Measurements from ENCODE around the gene DHDDS.
A peak's percentile ranks its signal among the peaks of the same experiment; 100 is the strongest.

The DHDDS gene

DNA sequence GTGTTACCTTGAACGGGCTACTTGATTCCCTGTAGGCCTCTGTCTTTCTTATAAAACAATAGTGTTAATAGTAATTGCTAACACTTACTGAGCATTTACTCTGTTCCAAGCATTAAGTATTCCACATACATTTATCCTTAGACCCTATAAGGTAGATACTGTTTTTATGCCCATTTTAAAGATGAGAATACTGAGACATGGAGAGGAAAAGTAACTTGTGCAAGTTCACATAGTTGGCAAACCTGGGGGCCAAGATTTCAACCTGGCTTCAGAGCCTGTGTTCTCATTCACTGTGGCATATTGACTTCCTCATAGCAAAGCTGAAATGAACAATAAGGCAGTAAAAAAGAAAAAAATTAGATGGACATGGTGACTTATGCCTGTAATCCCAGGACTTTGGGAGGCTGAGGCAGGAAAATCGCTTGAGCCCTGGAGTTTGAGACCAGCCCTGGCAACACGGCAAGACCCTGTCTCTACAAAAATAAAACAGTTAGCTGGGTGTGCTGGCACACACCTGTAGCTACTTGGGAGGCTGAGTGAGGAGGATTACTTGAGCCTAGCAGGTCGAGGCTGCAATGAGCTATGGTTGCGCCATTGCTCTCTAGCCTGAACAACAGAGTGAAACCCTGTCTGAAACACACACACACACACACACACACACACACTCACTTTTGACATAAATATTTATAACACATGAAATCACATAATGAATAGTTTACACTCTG lies 20.5 kb downstream of the DHDDS start:
- H3K4me3 ChIP-seq (ENCODE audit: low read length in 2 of 2): no peak overlapping the region
- H3K9ac ChIP-seq (ENCODE audit: low read depth in 1 of 2, low read length in 2 of 2): no peak overlapping the region
- H3K9me3 ChIP-seq (ENCODE audit: control insufficient read depth in 2 of 2, low read length in 2 of 2): no peaks in the 10 kb centered on the region
- no peak overlapping the region for H3K27ac ChIP-seq (ENCODE audit: low read depth in 2 of 2, low read length in 2 of 2)
- no peaks in the 10 kb centered on the region for H3K27me3 ChIP-seq (ENCODE audit: control insufficient read depth in 2 of 2, insufficient read depth in 2 of 2, low read length in 2 of 2)
- H3K36me3 ChIP-seq (ENCODE audit: control insufficient read depth in 2 of 2, insufficient read depth in 2 of 2, low read length in 2 of 2): peaks cover 47 to 51% of the 10 kb centered on the region in 2 donors
- no peaks in the 10 kb centered on the region for H3K4me1 ChIP-seq (ENCODE audit: control insufficient read depth in 2 of 2, insufficient read depth in 2 of 2, low read length in 2 of 2)

DNA sequence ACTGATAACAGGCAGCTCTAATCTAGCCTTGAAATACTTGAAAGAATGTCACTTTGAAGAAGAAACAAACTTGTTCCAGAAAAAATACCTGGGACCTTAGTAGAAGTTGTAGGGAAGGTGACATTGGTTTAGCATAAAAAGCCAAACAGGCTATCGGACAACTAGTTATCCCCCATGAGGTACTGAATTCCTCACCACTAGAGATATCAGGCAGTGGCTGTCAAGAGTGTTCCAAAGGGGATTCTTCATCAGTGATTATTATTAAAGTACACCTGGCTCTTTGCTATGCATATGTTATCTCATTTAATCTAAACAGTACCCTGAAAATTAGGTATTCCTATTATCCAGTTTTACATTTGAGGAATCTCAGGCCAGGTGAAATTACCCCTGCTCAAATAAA lies 27.0 kb downstream of the DHDDS start:
- Histone ChIP-seq H3K4me3 (ENCODE audit: low read length in 2 of 2) (no peak overlapping the region), H3K9ac (ENCODE audit: low read depth in 1 of 2, low read length in 2 of 2) (no peak overlapping the region), H3K4me1 (ENCODE audit: control insufficient read depth in 2 of 2, insufficient read depth in 2 of 2, low read length in 2 of 2) (no peaks in the 10 kb centered on the region), H3K27ac (ENCODE audit: low read depth in 2 of 2, low read length in 2 of 2) (no peak overlapping the region), H3K27me3 (ENCODE audit: control insufficient read depth in 2 of 2, insufficient read depth in 2 of 2, low read length in 2 of 2) (no peaks in the 10 kb centered on the region), H3K9me3 (ENCODE audit: control insufficient read depth in 2 of 2, low read length in 2 of 2) (no peaks in the 10 kb centered on the region), H3K36me3 (ENCODE audit: control insufficient read depth in 2 of 2, insufficient read depth in 2 of 2, low read length in 2 of 2) (peaks cover 44 to 49% of the 10 kb centered on the region in 2 donors)

DNA sequence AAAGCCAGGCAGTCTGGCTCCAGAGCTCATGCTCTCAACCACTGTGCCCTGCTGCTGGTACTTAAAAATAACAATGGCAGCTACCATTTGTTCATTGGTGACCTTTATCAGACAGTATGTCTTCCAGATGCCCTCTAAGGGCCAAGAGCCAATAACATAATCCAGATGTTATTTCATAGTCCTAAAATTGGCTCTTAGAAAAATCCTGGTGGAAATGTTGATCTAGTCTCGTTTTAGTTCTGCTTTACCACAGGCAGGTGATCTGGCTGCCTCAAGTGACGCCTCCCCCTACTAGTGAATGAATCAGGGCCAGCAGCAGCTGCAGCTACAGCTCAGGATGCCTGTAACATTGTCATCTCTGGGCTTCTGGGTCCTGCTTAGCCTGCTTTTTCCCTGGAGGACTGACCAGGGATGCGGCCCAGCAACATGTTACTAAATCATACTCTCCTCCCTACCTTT lies 27.5 kb downstream of the DHDDS start:
- no peaks in the 10 kb centered on the region for H3K27me3 ChIP-seq (ENCODE audit: control insufficient read depth in 2 of 2, insufficient read depth in 2 of 2, low read length in 2 of 2)
- no peak overlapping the region for H3K4me3 ChIP-seq (ENCODE audit: low read length in 2 of 2)
- H3K36me3 ChIP-seq (ENCODE audit: control insufficient read depth in 2 of 2, insufficient read depth in 2 of 2, low read length in 2 of 2): peaks cover 44 to 53% of the 10 kb centered on the region in 2 donors
- H3K4me1 ChIP-seq (ENCODE audit: control insufficient read depth in 2 of 2, insufficient read depth in 2 of 2, low read length in 2 of 2): no peaks in the 10 kb centered on the region
- H3K27ac ChIP-seq (ENCODE audit: low read depth in 2 of 2, low read length in 2 of 2): no peak overlapping the region
- no peak overlapping the region for H3K9ac ChIP-seq (ENCODE audit: low read depth in 1 of 2, low read length in 2 of 2)
- no peaks in the 10 kb centered on the region for H3K9me3 ChIP-seq (ENCODE audit: control insufficient read depth in 2 of 2, low read length in 2 of 2)

DNA sequence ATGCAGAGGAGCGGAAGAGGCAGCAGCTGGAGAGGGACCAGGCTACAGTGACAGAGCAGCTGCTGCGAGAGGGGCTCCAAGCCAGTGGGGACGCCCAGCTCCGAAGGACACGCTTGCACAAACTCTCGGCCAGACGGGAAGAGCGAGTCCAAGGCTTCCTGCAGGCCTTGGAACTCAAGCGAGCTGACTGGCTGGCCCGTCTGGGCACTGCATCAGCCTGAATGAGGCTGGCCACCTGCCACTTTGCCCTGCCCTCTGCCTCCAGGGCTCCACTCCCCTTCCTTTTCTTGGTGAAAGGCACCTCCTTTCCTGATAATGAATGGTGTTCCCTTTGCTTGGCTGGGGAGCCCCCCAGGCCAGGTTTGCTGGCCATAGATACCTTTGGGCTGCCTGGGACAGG lies 36.8 kb downstream of the DHDDS start:
- Histone ChIP-seq H3K4me3 (ENCODE audit: low read length in 2 of 2) (no peak overlapping the region), H3K9me3 (ENCODE audit: control insufficient read depth in 2 of 2, low read length in 2 of 2) (no peaks in the 10 kb centered on the region), H3K27ac (ENCODE audit: low read depth in 2 of 2, low read length in 2 of 2) (no peak overlapping the region), H3K9ac (ENCODE audit: low read depth in 1 of 2, low read length in 2 of 2) (no peak overlapping the region), H3K4me1 (ENCODE audit: control insufficient read depth in 2 of 2, insufficient read depth in 2 of 2, low read length in 2 of 2) (peaks cover 30 to 38% of the 10 kb centered on the region in 2 donors), H3K36me3 (ENCODE audit: control insufficient read depth in 2 of 2, insufficient read depth in 2 of 2, low read length in 2 of 2) (peaks cover 39 to 41% of the 10 kb centered on the region in 2 donors), H3K27me3 (ENCODE audit: control insufficient read depth in 2 of 2, insufficient read depth in 2 of 2, low read length in 2 of 2) (no peaks in the 10 kb centered on the region)

DNA sequence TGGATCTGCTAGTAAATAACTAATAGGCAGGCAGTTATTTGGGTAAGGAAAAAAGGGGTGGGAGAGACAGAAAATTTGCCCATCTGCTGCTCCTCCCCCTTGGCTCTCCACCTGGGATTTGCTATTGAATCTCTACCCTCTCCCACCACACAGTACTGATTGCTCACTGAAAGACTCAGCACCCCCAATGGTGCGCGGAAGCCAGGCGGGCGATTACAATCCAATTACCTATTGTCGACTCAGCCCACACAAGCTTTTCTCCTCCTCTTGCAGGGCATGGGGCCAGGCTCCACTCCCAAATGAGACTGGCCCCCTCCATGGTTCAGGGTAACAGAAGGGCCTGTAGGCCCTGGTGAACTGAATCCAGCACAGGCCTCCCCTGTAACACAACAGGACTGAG lies 37.4 kb downstream of the DHDDS start:
- no peak overlapping the region for H3K9ac ChIP-seq (ENCODE audit: low read depth in 1 of 2, low read length in 2 of 2)
- H3K9me3 ChIP-seq (ENCODE audit: control insufficient read depth in 2 of 2, low read length in 2 of 2): no peaks in the 10 kb centered on the region
- no peak overlapping the region for H3K4me3 ChIP-seq (ENCODE audit: low read length in 2 of 2)
- no peak overlapping the region for H3K27ac ChIP-seq (ENCODE audit: low read depth in 2 of 2, low read length in 2 of 2)
- peaks cover 34 to 42% of the 10 kb centered on the region in 2 donors for H3K4me1 ChIP-seq (ENCODE audit: control insufficient read depth in 2 of 2, insufficient read depth in 2 of 2, low read length in 2 of 2)
- H3K36me3 ChIP-seq (ENCODE audit: control insufficient read depth in 2 of 2, insufficient read depth in 2 of 2, low read length in 2 of 2): peaks cover 43 to 46% of the 10 kb centered on the region in 2 donors
- H3K27me3 ChIP-seq (ENCODE audit: control insufficient read depth in 2 of 2, insufficient read depth in 2 of 2, low read length in 2 of 2): no peaks in the 10 kb centered on the region

DNA sequence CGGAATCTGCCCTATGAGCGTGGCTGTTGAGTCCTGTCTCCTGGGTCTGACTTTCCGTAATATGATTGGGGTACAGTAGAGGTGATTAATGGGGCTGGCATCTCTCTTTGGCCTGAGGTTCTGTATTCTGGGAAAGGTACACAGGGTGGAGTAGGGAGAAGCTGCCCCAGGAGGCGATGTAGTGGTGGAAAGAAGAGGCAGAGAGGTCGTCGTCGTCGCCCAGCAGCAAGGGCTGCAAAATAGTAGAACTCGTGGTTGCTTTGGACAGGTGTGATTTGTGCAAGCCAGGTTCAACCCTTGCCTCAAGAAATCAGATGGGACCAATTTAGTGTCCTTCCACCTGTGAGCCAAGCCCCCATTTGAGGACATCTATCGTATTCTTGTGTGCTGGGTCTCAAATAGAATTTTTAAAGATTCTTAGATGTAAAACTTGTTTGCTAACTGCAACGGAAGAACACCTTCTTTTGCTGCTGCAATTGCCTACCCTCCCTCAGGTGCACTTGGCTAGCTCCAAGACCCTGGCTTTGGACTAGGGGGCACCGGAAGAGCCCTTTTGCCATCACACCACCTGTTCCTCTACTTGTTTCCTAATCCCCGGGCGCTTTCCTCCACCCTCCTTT lies 38.9 kb downstream of the DHDDS start:
- Histone ChIP-seq H3K4me1 (ENCODE audit: control insufficient read depth in 2 of 2, insufficient read depth in 2 of 2, low read length in 2 of 2) (peaks cover 34 to 42% of the 10 kb centered on the region in 2 donors), H3K27me3 (ENCODE audit: control insufficient read depth in 2 of 2, insufficient read depth in 2 of 2, low read length in 2 of 2) (no peaks in the 10 kb centered on the region), H3K9me3 (ENCODE audit: control insufficient read depth in 2 of 2, low read length in 2 of 2) (no peaks in the 10 kb centered on the region), H3K9ac (ENCODE audit: low read depth in 1 of 2, low read length in 2 of 2) (peak overlapping the region in 1 of 2 donors; percentile 5), H3K4me3 (ENCODE audit: low read length in 2 of 2) (peak overlapping the region; percentile 76 to 80), H3K27ac (ENCODE audit: low read depth in 2 of 2, low read length in 2 of 2) (peak overlapping the region; percentile 26 to 99), H3K36me3 (ENCODE audit: control insufficient read depth in 2 of 2, insufficient read depth in 2 of 2, low read length in 2 of 2) (peaks cover 37 to 40% of the 10 kb centered on the region in 2 donors)

DNA sequence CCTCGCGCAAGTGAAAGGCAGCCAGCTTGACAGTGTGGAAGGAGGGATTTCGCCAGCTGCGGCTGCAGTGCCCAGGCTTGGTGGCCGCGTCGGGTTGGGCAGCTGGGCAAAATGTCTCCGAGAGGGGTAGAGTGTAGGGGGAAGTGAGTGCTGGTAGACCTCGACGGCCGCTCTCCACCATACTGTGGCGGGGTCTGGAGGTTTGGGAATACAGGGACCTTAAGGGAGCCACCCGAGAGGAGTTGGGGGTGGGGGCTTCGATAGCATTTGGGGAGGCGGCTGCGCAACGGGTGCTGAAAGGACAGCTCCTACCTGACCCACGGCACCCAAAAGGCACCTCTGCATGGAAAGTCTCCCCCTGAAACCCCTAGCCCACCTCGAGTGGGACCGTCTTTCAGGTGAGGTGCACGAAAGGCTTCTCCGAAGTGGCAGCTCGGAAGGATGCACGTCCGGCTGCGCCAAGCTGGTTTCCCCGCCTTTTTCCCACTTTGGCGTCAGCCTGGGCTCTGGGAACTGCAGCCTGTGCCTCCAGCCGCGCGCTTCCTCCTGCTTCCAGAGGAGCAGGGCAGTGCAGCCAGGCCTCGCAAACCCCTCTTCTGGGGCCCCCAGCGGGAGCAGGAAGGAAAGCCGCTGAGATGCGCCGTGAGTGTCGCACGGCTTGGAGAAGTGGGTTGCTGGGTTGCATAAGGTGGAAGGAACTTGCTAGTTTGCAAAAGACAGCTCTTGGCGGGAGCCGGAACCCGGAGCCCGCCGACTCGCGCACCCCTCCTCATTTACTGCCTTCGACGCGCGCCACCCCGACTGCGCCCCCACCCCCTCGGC lies 39.6 kb downstream of the DHDDS start:
- Histone ChIP-seq H3K9ac (ENCODE audit: low read depth in 1 of 2, low read length in 2 of 2) (peak overlapping the region; percentile 63 to 70), H3K4me3 (ENCODE audit: low read length in 2 of 2) (peak overlapping the region; percentile 76 to 80), H3K27ac (ENCODE audit: low read depth in 2 of 2, low read length in 2 of 2) (peak overlapping the region; percentile 99 to 100), H3K36me3 (ENCODE audit: control insufficient read depth in 2 of 2, insufficient read depth in 2 of 2, low read length in 2 of 2) (peaks cover 31 to 41% of the 10 kb centered on the region in 2 donors), H3K9me3 (ENCODE audit: control insufficient read depth in 2 of 2, low read length in 2 of 2) (no peaks in the 10 kb centered on the region), H3K4me1 (ENCODE audit: control insufficient read depth in 2 of 2, insufficient read depth in 2 of 2, low read length in 2 of 2) (peaks cover 34 to 42% of the 10 kb centered on the region in 2 donors), H3K27me3 (ENCODE audit: control insufficient read depth in 2 of 2, insufficient read depth in 2 of 2, low read length in 2 of 2) (no peaks in the 10 kb centered on the region)

DNA sequence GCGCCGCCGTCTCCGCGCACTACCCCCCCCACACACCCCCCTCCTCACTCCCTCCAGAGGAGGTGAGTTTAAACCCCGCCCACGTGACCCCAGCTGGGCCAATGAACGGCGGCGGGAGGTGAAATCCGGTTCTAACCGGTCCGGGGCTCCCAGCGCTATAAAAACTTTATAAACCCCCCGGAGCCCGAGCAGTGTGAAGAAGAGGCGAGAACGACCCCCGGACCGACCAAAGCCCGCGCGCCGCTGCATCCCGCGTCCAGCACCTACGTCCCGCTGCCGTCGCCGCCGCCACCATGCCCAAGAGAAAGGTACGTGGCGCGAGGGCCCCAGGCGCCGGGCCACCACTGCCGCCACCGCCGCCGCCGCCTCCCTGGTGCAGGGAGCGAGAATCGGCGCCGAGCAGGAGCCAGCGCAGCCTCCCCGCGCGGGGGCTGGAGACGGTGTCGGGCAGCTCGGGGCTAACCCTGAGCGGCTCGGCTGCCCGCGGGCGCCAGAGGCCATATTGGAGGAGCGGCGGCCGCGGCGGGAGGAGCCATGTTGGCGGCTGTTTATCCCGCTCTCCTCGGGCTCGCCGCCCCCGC lies 40.3 kb downstream of the DHDDS start, which contains the start of gene HMGN2:
Gene HMGN2 (plus strand): TSS at position 121 of the 581 bp plus-strand sequence. CDS start 173 bp downstream, at position 294.
- H3K4me3 ChIP-seq (ENCODE audit: low read length in 2 of 2): peak within 1 kb of the TSS; percentile 76 to 83
- peaks cover 29 to 41% of the 10 kb centered on the region in 2 donors for H3K36me3 ChIP-seq (ENCODE audit: control insufficient read depth in 2 of 2, insufficient read depth in 2 of 2, low read length in 2 of 2)
- H3K4me1 ChIP-seq (ENCODE audit: control insufficient read depth in 2 of 2, insufficient read depth in 2 of 2, low read length in 2 of 2): peaks cover 34 to 42% of the 10 kb centered on the region in 2 donors
- H3K27me3 ChIP-seq (ENCODE audit: control insufficient read depth in 2 of 2, insufficient read depth in 2 of 2, low read length in 2 of 2): no peaks in the 10 kb centered on the region
- H3K9ac ChIP-seq (ENCODE audit: low read depth in 1 of 2, low read length in 2 of 2): peak within 1 kb of the TSS; percentile 63 to 99
- H3K9me3 ChIP-seq (ENCODE audit: control insufficient read depth in 2 of 2, low read length in 2 of 2): no peaks in the 10 kb centered on the region
- peak within 1 kb of the TSS; percentile 99 to 100 for H3K27ac ChIP-seq (ENCODE audit: low read depth in 2 of 2, low read length in 2 of 2)

DNA sequence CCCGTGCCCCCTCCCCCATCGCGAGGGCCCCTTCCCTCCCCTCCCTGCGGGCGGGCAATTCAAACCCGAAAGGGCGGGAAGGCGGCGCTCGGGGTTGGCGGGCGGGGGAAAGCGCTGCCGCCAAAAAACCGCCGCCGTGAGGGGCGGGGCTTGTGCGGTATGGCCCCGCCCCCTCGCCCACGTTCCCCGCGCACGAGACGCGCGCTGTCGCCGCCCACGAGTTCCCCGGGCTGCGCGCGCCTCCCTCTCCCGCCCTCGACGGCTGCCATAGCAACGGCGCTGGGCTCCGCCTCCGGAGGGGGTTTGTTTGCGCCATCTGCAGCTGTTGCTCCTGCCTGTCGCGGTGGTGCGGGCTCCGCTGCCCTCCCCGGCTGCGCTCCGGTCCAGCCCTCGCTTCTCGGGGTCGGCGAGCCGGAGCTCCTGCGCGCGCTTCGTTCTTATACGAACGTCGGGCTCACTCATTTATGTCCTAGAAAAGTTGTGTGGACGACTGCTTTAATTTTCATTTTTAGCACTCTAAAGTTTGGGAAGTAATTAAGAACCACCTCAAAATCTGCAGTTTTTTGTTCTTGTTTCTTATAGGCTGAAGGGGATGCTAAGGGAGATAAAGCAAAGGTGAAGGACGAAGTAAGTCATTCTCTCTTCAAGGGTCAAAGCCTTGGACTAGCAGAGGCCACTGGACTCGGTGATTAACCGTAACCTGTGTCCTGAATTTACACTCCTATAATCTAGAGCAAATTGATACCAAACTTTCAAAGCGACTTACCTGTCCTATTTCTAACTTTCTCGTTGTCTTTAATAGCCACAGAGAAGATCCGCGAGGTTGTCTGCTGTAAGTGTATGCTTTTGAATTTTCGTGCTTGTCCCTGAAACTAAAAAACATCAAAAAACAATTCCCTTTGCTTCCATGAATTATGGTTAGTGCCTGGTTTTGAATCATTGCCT lies 41.1 kb downstream of the DHDDS start:
- Histone ChIP-seq H3K4me3 (ENCODE audit: low read length in 2 of 2) (peak overlapping the region; percentile 71 to 83), H3K9ac (ENCODE audit: low read depth in 1 of 2, low read length in 2 of 2) (peak overlapping the region; percentile 56 to 99), H3K9me3 (ENCODE audit: control insufficient read depth in 2 of 2, low read length in 2 of 2) (no peaks in the 10 kb centered on the region), H3K36me3 (ENCODE audit: control insufficient read depth in 2 of 2, insufficient read depth in 2 of 2, low read length in 2 of 2) (peaks cover 25 to 36% of the 10 kb centered on the region in 2 donors), H3K4me1 (ENCODE audit: control insufficient read depth in 2 of 2, insufficient read depth in 2 of 2, low read length in 2 of 2) (peaks cover 34 to 42% of the 10 kb centered on the region in 2 donors), H3K27ac (ENCODE audit: low read depth in 2 of 2, low read length in 2 of 2) (peak overlapping the region; percentile 99 to 100), H3K27me3 (ENCODE audit: control insufficient read depth in 2 of 2, insufficient read depth in 2 of 2, low read length in 2 of 2) (no peaks in the 10 kb centered on the region)

Measured in mucosa of rectum (tissue), 2 donors.